ENCODE data around the gene SEMA6C.

GRCh38 chr1:151158326-151158725, 11.9 kb upstream of the SEMA6C start:
- TF ChIP-seq RAD21 (IDR thresholded peaks at IDR 0.05; ENCODE audit: low read depth) (no peak), CTCF (IDR thresholded peaks at IDR 0.05 in 2 of 3, conservative IDR thresholded peaks at IDR 0.05 in 1 of 3; ENCODE audit: borderline replicate concordance in 1 of 3, insufficient read depth in 1 of 3, low read depth in 2 of 3, low read length in 2 of 3) (no peak), ELF1 (IDR thresholded peaks at IDR 0.05; ENCODE audit: borderline replicate concordance, low read depth) (no peak), POLR2AphosphoS5 (IDR thresholded peaks at IDR 0.05; ENCODE audit: low read depth, low read length) (no peak), EZH2 (IDR thresholded peaks at IDR 0.05) (no peak)

All from HCT116 (cell line).